CD4-positive, alpha-beta T cell (primary cell): ENCODE results near the gene DLX4. TPM values are rescaled to one million over a fixed set of nuclear protein-coding genes. Genes with fewer than 3 reads are reported as not detected.

ENCODE experiments used
- ATAC-seq: fragments of 200-7000 bp; cut with Tn5 transposase; one replicate; pipeline ENCODE4 v1.10.0; 2022; ENCODE audit warnings: mild to moderate bottlenecking; ENCODE audit not compliant: poor library complexity
- CTCF ChIA-PET: fragments of 350-600 bp; sonication (Branson Sonifier 250); formaldehyde crosslinking; loops from one replicate; lab custom pipeline; 2021; ENCODE audit warnings: antibody characterized with exemption, inconsistent platforms; lab: Charles Lee
- POLR2A ChIA-PET: fragments of 350-600 bp; sonication (Branson Sonifier 250); formaldehyde crosslinking; loops from one replicate; lab custom pipeline; 2021; ENCODE audit warnings: antibody characterized with exemption, inconsistent platforms; lab: Charles Lee
- DNase-seq, 14 experiments: peaks; one replicate each; pipeline ENCODE4 v3.0.0-alpha.2; 2013 to 2020; ENCODE audit warnings: mixed read lengths in 2 of 14
- H3K27ac ChIP-seq, 2 donors: one replicate each; pipeline versions ENCODE4 v1.5.1 to v1.7.0; 2013; ENCODE audit warnings: low read length in 2 of 2, low read depth in 1 of 2, mild to moderate bottlenecking in 1 of 2
- H3K27me3 ChIP-seq, 2 experiments: 1 replicate in 1 of 2; 2 replicates in 1 of 2; pipeline versions ENCODE4 v1.6.1 to v1.7.0; 2013; ENCODE audit warnings: low read length in 2 of 2, control low read depth in 1 of 2, mild to moderate bottlenecking in 1 of 2, moderate library complexity in 1 of 2; ENCODE audit not compliant: insufficient read depth in 2 of 2, control insufficient read depth in 1 of 2
- H3K36me3 ChIP-seq: one replicate; pipeline ENCODE4 v1.6.1; 2013; ENCODE audit warnings: low read length, control low read depth; ENCODE audit not compliant: insufficient read depth
- H3K4me1 ChIP-seq: one replicate; pipeline ENCODE4 v1.6.1; 2013; ENCODE audit warnings: low read length, control low read depth; ENCODE audit not compliant: insufficient read depth
- H3K4me3 ChIP-seq: one replicate; pipeline ENCODE4 v1.5.1; 2013; ENCODE audit warnings: mild to moderate bottlenecking, low read length, moderate library complexity
- H3K9me3 ChIP-seq, 2 experiments: 1 replicate in 1 of 2; 2 replicates in 1 of 2; pipeline versions ENCODE4 v1.6.1 to v1.7.0; 2013; ENCODE audit warnings: low read length in 2 of 2, mild to moderate bottlenecking in 2 of 2, control low read depth in 1 of 2, moderate library complexity in 1 of 2; ENCODE audit not compliant: control insufficient read depth in 1 of 2, insufficient read depth in 1 of 2
- H3K27ac Mint-ChIP-seq: one replicate; pipeline ENCODE4 v1.8.0; 2020; ENCODE audit warnings: mixed read lengths
- H3K27me3 Mint-ChIP-seq: one replicate; pipeline ENCODE4 v1.8.0; 2021; ENCODE audit warnings: mixed read lengths
- H3K36me3 Mint-ChIP-seq: one replicate; pipeline ENCODE4 v1.8.0; 2021; ENCODE audit warnings: low read depth, mixed read lengths
- H3K4me1 Mint-ChIP-seq: one replicate; pipeline ENCODE4 v1.8.0; 2021; ENCODE audit warnings: low read depth, mixed read lengths
- H3K4me3 Mint-ChIP-seq: one replicate; pipeline ENCODE4 v1.8.0; 2020; ENCODE audit warnings: mild to moderate bottlenecking, mixed read lengths
- H3K9me3 Mint-ChIP-seq: one replicate; pipeline ENCODE4 v1.8.0; 2020; ENCODE audit warnings: mixed read lengths
- intact Hi-C, 2 experiments: fragments of 100-400 bp; cut with DNase I in 1 of 2; cut with micrococcal nuclease in 1 of 2; formaldehyde crosslinking; loops; one replicate each; pipeline versions ENCODE4 v1.15.1 to v1.9.0; 2023 to 2025; cut with DNase I, micrococcal nuclease
- total RNA-seq, 174 experiments: library from RNA in 2 of 174; stranded (reverse) in 2 of 174; gene quantifications; one replicate each; pipeline ENCODE4 v1.2.3 and lab custom pipeline; 2021 to 2026
- TF ChIP-seq, protein P1 (sequence below): fragments of 200-600 bp; IDR thresholded peaks from one replicate; pipeline ENCODE4 v1.8.0; 2022; ENCODE audit warnings: antibody characterized with exemption, mild to moderate bottlenecking

DLX4 gene
- total RNA-seq, 2 experiments from 2014 or later, result 0.59 to 0.85 TPM

- peaks cover 0 to 6% of the 10 kb centered on the region in 2 experiments for H3K9me3 ChIP-seq
- Mint-ChIP-seq H3K27ac (no peak overlapping the region), H3K36me3 (no peaks in the 10 kb centered on the region), H3K4me1 (no peaks in the 10 kb centered on the region), H3K4me3 (no peak overlapping the region), H3K9me3 (no peaks in the 10 kb centered on the region), H3K27me3 (peaks cover 49% of the 10 kb centered on the region)
- ATAC-seq (no peak), DNase-seq (no peak)
- no peaks in the 10 kb centered on the region for H3K36me3 ChIP-seq
- no peaks in the 10 kb centered on the region for H3K4me1 ChIP-seq
- TF ChIP-seq, protein P1, sequence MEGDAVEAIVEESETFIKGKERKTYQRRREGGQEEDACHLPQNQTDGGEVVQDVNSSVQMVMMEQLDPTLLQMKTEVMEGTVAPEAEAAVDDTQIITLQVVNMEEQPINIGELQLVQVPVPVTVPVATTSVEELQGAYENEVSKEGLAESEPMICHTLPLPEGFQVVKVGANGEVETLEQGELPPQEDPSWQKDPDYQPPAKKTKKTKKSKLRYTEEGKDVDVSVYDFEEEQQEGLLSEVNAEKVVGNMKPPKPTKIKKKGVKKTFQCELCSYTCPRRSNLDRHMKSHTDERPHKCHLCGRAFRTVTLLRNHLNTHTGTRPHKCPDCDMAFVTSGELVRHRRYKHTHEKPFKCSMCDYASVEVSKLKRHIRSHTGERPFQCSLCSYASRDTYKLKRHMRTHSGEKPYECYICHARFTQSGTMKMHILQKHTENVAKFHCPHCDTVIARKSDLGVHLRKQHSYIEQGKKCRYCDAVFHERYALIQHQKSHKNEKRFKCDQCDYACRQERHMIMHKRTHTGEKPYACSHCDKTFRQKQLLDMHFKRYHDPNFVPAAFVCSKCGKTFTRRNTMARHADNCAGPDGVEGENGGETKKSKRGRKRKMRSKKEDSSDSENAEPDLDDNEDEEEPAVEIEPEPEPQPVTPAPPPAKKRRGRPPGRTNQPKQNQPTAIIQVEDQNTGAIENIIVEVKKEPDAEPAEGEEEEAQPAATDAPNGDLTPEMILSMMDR, result no peak
- intact Hi-C loops, result no loop called here
- H3K27me3 ChIP-seq, result peaks cover 17 to 23% of the 10 kb centered on the region in 2 experiments
- H3K4me3 ChIP-seq, result no peak overlapping the region
- CTCF ChIA-PET, result interaction anchor here (1.0 kb wide), 1 partner anchor 8 kb away, joined by 3 read pairs; no protein-coding TSS in a partner anchor
- POLR2A ChIA-PET, result no interaction called here
- no peak overlapping the region for H3K27ac ChIP-seq
These were observed 24.6 kb upstream of the DLX4 start for GRCh38 chr17:49944273-49944870.

DNA sequence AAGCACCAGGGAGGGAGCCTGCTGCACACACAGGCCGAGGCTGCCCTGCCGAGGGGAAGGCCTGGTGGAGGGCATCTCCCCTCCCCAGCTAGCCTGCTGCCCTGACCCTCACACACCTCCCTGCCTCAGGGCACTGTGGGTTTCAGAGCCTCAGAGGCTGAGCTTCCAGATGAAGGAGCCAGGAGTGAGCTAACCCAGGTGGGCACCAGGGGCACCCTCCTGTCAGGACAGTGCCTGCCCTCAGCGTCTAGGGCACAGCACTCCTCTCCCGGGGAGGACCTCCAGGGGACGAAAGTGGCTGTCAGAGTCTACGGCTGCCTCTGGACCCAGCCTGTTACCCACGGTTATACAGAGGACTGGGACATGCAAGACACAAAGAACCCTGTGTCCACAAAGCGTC is 22.8 kb upstream of the DLX4 start:
- no peaks in the 10 kb centered on the region for H3K4me1 ChIP-seq
- H3K9me3 Mint-ChIP-seq, result no peaks in the 10 kb centered on the region
- H3K36me3 Mint-ChIP-seq, result no peaks in the 10 kb centered on the region
- CTCF ChIA-PET, result interaction anchor here (1.4 kb wide), 1 partner anchor 9 kb away, joined by 3 read pairs; no protein-coding TSS in a partner anchor
- no peak overlapping the region for H3K27ac Mint-ChIP-seq
- peaks cover 55% of the 10 kb centered on the region for H3K27me3 Mint-ChIP-seq
- no peaks in the 10 kb centered on the region for H3K4me1 Mint-ChIP-seq
- no peak overlapping the region for H3K4me3 Mint-ChIP-seq
- TF ChIP-seq, protein P1, result no peak
- H3K4me3 ChIP-seq, result no peak overlapping the region
- DNase-seq (no peak), ATAC-seq (no peak)
- POLR2A ChIA-PET, result no interaction called here
- H3K36me3 ChIP-seq, result no peaks in the 10 kb centered on the region
- H3K27me3 ChIP-seq, result peaks cover 26 to 33% of the 10 kb centered on the region in 2 experiments
- peaks cover 0 to 6% of the 10 kb centered on the region in 2 experiments for H3K9me3 ChIP-seq
- no peak overlapping the region for H3K27ac ChIP-seq
- intact Hi-C loops, result loop anchor here in 1 of 2 experiments (5.0 kb wide), 1 partner anchor 44 kb away; no protein-coding TSS in a partner anchor

DNA sequence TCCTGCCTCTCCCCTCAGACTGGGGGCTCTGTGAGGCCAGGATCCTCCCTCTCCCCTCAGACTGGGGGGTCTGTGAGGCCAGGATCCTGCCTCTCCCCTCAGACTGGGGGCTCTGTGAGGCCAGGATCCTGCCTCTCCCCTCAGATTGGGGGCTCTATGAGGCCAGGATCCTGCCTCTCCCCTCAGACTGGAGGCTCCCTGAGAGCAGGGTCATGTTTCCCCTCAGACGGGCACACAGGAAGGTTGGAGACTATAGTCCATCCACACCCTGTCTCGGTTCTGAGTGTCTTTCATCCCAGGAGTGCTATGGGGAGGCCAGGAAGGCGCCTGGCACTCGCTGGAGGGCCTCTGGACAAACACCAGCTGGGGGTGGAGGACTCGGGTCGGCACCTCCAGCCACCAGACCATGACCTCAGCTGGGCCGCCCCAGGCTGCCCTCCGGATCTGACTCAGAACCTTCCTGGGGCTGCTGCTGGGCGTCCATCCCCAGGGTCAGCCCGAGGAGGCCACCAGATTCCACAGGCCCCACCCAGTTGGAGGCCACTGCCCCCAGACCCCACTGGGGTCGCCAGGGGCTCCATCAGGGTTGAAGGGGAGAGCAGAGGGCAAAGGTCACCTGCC is 21.9 kb upstream of the DLX4 start:
- POLR2A ChIA-PET, result no interaction called here
- Histone ChIP-seq H3K4me1 (no peaks in the 10 kb centered on the region), H3K27ac (no peak overlapping the region), H3K4me3 (no peak overlapping the region), H3K36me3 (no peaks in the 10 kb centered on the region), H3K27me3 (peaks cover 30 to 36% of the 10 kb centered on the region in 2 experiments), H3K9me3 (peaks cover 0 to 6% of the 10 kb centered on the region in 2 experiments)
- DNase-seq, result no peak
- intact Hi-C loops, result loop anchor here in 1 of 2 experiments (5.0 kb wide), 1 partner anchor 45 kb away; no protein-coding TSS in a partner anchor
- Mint-ChIP-seq H3K27ac (no peak overlapping the region), H3K36me3 (no peaks in the 10 kb centered on the region), H3K27me3 (peaks cover 61% of the 10 kb centered on the region), H3K4me1 (no peaks in the 10 kb centered on the region), H3K9me3 (no peaks in the 10 kb centered on the region), H3K4me3 (no peak overlapping the region)
- CTCF ChIA-PET, result interaction anchor here (1.4 kb wide), 1 partner anchor 8 kb away, joined by 3 read pairs; no protein-coding TSS in a partner anchor
- TF ChIP-seq, protein P1, result no peak
- no peak for ATAC-seq
